GM18520 (cell line): ENCODE data around the gene RGS11.

Experiments used
- ATAC-seq: cut with Tn5 transposase; IDR thresholded peaks from one replicate; pipeline ENCODE4 v1.9.1; 2021; ENCODE audit not compliant: unreplicated experiment

RGS11 gene

DNA sequence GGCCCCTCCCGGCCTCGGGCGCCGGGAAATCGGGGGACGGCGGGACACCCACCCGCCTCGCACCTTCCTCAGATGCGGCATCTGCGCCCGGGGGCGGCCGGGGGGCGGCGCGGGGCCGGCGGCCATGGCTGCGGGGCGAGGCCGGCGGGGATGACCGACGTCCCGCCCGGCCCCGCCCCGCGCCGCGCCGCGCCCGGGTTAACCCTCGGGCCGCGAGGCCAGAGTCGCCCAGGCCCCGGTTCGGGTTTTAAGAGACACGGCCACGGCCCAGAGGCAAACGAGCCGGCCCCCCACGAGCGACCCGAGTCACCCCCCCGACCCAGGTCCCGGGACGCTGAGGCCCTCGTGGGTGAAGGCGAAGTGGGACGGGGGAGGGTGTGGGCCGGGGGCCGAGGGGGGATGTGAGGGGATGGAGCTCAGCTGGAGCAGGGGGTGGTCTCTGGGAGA, at the start of gene RGS11:
RGS11 (minus strand) TSS at position 159 of the 447 bp plus-strand sequence; CDS start at position 126, 33 bp downstream.
- no peak for ATAC-seq

DNA sequence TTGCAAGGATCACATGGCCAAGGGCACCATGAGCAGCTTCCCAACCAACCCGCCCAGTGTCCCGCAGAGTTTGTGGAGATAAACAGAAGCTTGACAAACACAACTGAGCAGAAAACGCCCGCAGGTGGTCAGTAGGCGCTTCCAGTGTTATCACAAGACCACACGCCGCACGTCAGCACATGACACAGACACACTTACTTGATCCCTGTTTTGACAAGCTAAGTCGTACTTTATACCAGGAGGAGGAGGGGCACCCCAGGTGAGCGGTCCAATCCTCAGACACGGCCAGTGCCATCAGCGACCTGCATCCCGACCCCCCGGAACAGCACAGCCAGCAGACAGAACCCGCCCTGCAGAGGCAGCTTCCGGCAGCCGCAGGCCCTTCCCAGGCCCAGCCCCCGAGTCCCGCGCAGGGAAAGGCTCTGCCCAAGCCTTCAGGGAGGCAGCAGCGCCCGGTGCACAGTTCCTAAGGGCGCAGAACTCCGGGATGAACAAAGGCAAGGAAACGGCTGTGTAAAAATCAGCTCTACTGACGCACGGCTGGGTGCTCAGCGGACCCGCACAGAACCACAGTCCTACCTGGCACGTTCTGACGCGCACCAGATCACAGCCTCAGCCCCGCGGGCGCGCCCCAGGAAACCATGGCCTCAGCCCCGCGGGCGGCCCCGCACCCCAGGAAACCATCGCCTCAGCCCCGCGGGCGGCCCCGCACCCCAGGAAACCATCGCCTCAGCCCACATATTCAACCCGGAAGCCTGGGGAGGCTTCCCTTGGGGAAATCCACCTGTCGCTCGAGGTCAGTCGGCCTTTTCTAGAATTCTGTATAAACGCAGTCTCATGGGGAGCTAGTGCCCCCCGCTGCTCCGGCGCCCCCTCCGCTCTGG, 48.9 kb upstream of the RGS11 start:
- no peak for ATAC-seq

DNA sequence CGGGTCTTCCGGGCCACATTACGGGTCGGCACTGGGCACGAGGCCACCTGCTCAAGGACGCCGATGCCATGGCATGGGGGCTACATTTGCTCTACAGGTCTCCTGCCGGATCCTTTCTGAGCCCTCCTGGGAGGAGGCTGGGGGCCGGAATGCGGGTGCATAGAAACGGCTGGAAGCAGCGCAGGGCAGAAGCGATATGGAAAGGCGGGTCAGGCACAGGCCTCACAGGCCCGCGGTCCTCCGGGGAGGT, 48.4 kb upstream of the RGS11 start:
- no peak for ATAC-seq

DNA sequence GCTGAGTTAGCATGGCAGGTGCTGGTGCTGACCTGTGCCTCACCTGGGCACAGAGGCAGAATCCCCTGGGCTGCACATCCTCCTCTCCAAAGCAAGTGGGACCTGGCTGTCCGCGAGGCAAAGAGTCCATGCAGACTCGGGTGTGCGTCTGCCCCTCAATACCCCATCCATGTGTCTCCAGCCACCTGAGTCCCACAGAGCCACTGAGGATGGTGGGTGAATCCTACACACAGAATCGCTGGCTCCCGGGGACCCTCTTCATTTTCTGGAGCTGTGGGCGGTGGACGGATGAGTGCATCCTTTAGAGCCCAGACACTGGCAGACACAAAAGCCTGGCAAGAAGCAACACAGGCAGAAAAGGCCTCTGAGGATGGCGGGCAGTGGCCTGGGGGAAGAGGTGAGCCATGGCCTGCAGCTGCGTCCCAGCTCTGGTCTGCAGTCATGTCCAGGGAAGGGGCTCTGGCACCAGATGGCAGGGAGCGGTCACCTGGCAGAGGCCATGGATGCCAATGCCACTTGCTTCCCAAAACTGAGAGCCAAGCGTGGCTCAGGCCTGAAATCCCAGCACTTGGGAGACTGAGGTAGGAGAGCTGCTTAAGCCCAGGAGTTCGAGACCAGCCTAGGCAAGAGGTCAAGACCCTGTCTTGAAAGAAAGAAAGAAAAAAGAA, 46.9 kb upstream of the RGS11 start:
- ATAC-seq = no peak

DNA sequence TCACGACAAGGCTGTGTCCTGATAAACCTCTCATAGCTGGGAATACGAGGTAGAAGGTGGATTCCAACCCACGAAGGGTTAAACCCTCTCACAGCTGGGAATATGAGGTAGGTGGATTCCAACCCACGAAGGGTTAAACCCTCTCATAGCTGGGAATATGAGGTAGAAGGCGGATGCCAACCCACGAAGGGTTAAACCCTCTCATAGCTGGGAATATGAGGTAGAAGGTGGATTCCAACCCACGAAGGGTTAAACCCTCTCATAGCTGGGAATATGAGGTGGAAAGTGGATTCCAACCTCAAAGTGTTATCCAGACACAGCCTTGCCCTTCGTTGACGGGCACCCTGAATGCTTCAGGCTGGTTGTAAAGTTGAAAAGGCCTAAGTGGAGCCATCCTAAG, 45.8 kb upstream of the RGS11 start:
- no peak for ATAC-seq

DNA sequence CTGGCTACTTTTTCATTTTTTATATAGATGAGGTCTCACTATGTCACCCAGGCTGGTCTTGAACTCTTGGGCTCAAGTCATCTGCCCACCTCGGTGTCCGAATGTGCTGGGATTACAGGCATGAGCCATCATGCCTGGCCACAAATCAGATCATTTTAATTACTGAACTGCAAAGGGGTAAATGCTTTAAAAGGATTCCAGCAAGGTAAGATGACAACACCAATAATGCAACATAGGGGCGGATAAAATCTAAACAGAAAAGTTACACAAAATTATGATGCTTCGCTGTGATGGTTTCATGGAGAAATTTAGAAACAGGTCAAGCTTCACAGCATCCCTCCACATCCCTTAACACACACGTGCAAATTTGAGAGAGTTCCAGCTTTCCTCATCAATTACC, 44.5 kb upstream of the RGS11 start:
- ATAC-seq = no peak

DNA sequence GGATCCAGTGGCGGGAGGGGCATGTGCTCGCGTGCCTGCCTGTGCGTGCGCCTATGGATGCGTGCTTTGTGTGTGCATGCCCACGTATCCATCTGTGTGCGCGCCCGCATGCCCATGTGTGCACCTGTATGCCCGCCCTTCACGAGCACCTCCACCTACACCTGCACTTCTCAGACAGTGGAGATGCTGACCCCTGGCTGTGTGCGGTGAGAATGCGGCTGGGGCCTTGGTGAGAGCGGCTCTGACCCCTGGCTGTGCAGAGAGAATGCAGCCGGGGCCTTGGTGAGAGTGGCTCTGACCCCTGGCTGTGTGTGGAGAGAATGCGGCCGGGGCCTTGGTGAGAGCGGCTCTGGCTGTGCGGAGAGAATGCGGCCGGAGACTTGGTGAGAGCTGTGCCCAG, 42.9 kb upstream of the RGS11 start:
- no peak for ATAC-seq

DNA sequence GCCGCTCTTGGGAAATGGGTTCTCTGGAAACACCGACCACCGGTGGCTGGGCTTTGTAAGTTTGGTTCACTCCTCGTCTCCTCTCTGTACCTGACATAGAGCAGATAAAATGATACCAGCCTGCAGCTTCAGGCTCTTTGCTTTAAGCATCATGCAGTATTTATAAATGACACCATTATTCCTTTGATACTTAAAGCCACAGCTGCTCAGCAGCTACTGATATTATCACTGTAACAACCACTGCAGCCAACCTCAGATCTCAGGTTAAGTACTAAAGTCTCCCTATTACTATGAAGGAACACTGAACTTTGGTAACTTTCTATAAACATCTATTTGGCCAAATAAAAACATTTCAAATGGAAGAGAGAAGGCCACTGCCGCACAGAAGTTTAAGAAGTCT, 41.8 kb upstream of the RGS11 start:
- no peak for ATAC-seq

DNA sequence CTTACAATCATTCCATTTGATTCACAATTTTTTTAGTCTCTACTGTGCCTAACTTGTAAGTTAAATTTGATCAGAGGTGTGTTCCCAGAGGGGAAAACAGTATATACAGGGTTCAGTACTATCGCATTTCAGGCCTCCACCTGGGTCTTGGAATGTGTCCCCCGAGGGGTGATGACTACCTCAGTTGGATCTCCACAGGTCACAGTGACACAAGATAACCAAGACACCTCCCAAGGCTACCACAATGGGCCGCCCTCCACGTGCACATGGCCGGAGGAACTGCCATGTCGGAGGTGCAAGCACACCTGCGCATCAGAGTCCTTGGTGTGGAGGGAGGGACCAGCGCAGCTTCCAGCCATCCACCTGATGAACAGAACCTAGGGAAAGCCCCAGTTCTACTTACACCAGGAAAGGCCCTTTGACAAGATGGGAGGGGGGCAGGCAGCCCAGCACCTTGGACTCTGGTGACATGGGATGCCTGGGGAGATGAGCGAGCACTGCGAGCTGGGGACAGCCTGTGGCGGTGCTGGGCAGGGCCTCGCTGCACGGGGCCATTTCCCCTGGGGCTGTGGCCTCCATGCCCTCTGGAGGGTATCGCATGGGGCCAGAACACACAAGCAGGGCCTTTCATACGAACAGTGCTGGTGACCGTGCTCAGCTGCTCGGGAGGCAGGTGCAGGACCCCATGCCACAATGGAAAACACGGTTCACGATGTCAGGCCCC, 41.2 kb upstream of the RGS11 start:
- ATAC-seq = no peak

DNA sequence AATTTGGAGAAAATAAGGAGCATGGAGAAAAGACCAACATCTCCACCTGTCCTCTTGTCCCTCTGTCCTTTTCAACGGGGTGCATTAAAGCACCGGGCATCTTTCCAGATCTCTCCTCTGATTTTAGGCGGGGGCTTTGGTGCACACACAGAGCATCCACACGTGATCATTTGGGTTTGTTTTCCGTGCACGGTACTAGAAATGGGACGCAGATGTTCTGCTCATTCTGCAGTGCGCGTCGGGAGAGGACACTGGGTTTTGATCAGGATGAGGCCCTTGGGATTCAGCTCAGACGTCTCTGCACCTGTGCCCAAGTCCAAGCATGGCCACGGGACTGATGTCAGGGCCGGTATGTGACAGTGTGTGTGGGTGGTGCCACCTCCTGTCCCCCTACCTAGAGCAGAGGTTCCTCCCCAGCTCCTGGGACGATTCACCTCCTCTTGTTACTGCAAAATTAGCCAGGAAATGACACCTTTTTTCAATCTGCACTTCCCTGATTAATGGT, 39.1 kb upstream of the RGS11 start:
- ATAC-seq = no peak

DNA sequence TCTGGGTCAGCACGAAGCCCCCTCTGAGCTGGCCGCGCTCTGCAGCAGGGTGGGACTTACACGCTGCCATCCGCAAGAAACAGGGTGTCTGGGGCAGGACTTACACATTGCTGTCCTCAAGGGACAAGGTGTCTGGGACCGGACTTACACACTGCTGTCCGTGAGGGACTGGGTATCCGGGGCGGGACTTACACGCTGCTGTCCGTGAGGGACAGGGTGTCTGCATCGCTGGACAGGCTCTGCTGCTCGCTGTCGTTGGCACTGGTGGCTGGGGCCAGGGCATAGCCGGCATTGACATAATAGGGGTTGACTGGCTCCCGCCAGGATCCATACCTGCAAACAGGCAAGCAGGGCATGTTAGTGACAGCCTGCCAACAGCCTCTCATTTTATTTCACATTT, 38.6 kb upstream of the RGS11 start:
- ATAC-seq = no peak

DNA sequence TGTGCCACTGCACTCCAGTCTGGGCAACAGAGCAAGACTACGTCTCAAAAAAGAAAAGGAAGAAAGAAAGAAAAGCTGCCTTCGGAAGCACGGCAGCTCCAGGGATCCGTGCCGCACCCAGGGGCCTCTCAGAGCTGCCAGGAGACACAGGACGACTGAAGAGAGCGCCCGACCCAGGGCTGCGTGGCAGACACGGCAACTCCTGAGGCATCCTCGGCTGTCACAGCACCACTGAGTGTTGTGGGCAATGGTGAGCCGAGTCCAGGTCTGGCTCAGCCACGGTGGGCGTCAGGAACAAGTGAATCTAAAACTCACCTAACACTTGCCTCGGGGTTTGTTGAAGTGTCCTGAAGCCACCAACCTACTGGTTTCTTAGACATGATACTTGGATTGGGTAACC, 36.0 kb upstream of the RGS11 start:
- no peak for ATAC-seq

DNA sequence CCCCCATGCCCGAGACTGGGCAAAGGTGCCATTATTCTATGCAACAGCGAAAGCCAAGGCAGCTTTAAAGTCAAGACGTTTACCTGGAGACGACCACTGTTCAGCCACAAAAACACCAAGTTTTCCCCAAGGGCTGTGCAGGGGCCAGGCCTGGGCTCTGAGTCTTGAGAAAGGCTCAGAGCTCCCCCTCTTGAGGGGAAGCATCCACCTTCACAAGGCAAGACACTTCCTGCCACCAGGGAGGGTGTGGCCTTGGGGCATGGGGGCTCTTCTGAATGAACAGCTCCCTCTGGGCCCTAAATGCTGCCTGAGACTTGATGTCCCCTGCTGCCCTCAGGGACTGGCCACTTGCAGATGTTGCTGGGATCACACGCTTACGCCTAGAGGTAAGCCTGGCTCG, 33.7 kb upstream of the RGS11 start:
- no peak for ATAC-seq

DNA sequence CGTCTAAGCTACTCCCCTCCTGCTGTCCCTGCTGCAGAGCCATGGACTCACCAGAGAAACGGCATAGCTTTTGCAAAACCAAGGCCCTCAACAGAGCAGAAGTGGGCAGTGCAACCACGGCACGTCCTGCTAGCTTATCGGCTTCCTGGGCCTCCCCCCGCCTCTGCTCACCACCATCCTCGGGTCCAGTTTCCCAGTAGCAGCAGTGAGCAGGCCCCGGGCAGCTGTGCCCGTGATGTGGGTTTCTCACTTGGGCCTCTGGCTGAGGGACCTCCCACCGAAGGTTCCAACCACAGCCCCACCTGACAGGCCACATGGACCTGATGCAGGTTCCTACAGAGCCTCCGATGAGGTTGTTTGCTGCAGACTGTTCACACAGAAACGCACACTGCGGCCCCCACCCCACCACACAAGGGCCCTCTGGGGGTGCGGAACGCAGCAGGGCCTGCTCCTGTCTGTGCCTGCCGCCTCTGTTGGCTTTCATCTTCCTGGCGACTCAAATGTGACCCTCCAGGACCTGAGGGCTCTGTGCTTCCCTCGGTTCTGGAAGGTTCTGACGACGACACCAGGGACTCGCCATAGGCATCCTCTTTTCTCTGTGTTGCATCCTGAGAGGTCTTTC, 32.1 kb upstream of the RGS11 start:
- ATAC-seq = no peak

DNA sequence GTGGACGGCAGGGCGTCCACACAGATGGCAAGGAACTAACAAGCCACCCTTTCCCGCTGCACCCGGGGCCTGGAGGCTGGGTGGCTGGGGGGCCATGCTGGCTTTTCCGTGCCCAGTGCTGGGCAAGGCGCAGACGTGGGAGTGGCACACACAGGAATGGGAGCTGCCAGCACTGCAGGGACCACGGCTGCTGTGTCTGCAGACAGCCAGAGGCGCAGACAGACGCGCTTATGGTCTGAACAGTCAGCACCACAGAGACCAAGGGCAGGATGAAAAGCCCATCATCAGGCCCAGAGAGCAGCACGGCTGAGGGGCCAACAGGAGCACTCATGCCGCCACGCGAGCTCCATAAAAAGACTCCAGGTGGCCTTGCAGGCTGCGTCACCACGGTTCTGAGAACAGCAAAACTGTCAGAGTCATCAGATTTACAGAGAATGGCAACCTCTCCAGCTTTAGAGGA, 31.2 kb upstream of the RGS11 start:
- ATAC-seq = no peak

DNA sequence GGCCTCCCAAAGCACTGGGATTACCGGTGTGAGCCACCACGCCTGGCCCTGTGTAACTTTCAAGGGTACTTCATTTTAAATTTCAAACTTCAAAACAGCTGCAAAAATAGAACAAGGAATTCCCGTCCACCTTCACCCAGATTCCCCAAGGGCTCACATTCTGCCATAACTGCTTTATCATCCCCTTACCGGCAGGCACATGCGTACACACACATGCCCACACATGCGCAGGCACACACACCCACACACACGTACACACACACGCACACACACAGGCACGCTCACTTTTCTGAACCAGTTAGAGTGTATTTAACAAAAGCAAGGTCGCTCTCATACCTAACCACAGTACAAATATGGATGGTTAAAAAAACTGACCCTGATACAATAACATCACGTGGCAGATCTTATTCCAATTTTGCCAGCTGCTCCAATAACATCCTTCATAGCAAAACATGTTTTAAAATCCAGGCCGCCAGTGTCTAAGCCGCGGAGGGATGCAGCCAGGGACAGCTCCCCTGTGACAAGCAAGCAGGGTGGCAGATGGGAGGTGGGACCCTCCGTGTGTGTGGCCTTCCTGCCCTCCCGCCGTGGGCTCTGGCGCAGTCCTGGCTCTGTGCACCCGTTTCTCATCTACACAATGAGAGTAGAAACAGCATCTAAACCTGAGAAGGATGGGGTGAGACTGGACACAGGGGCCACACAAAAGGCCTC, 30.3 kb upstream of the RGS11 start:
- no peak for ATAC-seq

DNA sequence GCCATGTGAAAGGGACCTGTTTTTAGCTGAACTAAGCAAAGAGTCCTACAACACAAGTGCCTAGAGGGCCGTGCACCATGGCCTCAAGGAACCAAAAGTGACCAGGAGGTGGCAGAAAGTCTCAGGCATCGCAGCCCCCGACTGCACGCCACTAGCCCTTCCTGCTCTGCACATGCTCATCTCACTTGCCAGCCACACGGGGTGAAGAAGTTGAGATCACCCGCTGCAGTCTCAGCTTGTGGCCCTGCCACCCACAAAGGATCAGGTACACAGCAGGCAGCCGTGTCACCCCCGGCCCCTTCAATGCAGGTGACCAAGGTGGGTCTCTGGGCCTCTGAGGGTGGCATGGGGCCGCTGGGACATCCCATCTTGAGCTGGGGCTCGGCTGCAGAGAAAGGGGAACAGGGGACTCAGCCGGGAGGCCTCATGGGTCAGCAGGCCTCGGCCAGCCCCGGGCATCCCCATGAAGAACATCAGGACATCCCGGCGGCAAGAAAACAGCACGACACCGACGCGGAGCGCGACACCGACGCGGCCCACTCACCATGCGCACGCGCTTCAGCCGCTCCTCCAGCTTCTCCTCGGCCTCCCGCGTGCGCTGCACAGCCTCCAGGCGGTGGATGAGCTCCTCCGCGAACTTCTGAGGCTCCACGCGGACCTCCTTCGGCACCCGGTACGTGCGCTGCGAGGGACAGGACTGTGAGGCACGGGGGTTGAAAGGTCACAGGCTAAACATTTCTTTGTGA, 28.2 kb upstream of the RGS11 start:
- ATAC-seq = no peak

DNA sequence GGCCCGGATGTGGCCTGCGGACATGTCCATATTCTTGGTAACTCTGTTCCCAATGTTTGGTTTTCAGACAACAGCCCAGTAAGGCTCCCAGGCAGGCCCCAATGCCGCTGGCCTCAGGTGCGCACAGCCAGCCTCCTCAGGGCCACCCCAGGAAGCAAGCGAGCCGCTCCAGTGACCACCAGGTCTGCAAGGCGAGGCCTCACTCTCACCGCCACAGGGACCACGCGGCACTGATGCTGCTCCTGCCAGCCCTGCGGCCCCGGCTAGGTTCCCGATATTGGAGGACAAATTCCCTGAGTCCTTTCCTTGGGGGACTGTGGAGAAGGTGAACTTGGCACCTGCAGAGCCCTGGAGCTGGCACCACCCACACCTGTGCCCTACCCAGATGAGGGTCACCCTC, 26.2 kb upstream of the RGS11 start:
- ATAC-seq = no peak

DNA sequence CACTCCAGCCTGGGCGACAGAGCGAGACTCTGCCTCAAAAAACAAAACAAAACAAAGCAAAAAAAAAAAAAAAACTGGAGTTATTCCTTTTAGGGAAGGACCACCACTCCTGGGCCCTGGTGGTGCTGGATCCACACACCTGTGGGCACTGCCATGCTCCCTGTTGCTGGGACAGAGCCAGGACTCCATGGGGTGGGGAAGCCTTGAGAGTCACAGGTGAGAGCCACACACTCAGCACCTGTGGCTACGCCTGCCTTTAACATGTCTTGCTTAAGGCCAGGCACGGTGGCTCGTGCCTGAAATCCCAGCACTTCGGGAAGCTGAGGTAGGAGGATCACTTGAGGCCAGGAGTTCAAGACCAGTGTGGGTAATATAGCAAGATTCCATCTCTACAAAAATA, 25.5 kb upstream of the RGS11 start:
- ATAC-seq = no peak

DNA sequence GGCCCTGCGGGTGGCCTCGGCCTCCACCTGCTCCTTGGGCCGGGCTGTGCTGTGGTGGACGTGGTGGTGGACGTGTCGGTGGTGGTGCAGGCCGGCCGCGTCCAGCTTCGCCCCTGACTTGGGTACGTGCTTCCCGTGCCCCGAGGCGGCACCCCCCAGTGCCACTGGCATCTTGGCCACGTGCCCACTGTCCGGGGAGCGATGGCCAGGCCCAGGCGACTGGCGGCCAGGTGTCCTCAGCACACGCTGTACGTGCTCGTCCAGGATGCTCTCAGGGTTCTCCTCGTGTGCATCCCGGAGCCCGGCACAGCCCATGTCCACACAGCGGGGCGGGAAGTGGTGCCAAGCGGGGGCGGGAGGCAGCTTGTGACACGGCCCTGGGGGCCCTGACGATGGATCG, 22.1 kb upstream of the RGS11 start:
- ATAC-seq = no peak
